ENCODE results near the gene SKIL. TPM values are rescaled to one million over a fixed set of nuclear protein-coding genes. Genes with fewer than 3 reads are reported as not detected.
"Not testable (repeated sequence)": the region's sequence is repeated elsewhere in the genome, so short reads cannot be mapped to it uniquely, and the experiment has no call there.

Gene SKIL
- total RNA-seq, 1 experiment from 2014 or later, result 47.9 TPM

DNA sequence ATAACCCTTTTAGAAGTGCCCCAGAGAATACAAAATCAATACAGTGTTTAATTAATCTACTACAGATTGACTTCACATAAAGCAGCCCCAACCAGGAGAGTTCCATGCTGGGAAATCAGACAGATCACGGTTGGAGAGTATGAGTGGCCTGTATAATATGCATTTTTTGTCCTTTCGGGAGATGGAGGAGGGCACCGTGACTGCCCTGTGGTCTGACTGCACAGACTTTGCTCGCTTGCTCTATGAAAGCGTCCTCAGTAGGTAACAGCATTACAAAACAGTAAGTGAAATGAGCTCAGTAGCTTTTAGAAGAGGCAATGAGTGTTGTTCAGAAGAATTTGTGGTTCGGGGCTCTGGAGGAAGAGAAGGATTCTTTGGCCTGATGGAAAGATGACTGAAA lies 34.2 kb upstream of the SKIL start:
- ChIA-PET POLR2A (ENCODE audit: low non-redundant PET) (no interaction called here), CTCF (no interaction called here)
- intact Hi-C loops (cut with micrococcal nuclease; ENCODE audit: unreplicated experiment), result no loop called here
- no peaks in the 10 kb centered on the region for H3K9me3 ChIP-seq (ENCODE audit: low read depth, low read length, poor library complexity, severe bottlenecking)
- DNase-seq (ENCODE audit: low spot score), result no peak
- H3K36me3 ChIP-seq (ENCODE audit: insufficient read depth, low read length, poor library complexity, severe bottlenecking), result no peaks in the 10 kb centered on the region
- no peaks in the 10 kb centered on the region for H3K27me3 ChIP-seq (replicated peaks; ENCODE audit: insufficient read depth, low read depth, low read length, poor library complexity)
- H3K4me3 ChIP-seq (ENCODE audit: low read depth, low read length, poor library complexity, severe bottlenecking), result no peak overlapping the region
- H3K27ac ChIP-seq (ENCODE audit: low read depth, low read length, poor library complexity, severe bottlenecking), result no peak overlapping the region
- no TSS peak for BruUV-seq (replicated peaks)
- no peaks in the 10 kb centered on the region for H3K4me1 ChIP-seq (ENCODE audit: insufficient read depth, low read length, poor library complexity, severe bottlenecking)
- TF ChIP-seq EZH2 (IDR thresholded peaks at IDR 0.05; ENCODE audit: borderline replicate concordance, low read depth, low read length, poor library complexity, severe bottlenecking), result no peak
- TF ChIP-seq, protein P1, sequence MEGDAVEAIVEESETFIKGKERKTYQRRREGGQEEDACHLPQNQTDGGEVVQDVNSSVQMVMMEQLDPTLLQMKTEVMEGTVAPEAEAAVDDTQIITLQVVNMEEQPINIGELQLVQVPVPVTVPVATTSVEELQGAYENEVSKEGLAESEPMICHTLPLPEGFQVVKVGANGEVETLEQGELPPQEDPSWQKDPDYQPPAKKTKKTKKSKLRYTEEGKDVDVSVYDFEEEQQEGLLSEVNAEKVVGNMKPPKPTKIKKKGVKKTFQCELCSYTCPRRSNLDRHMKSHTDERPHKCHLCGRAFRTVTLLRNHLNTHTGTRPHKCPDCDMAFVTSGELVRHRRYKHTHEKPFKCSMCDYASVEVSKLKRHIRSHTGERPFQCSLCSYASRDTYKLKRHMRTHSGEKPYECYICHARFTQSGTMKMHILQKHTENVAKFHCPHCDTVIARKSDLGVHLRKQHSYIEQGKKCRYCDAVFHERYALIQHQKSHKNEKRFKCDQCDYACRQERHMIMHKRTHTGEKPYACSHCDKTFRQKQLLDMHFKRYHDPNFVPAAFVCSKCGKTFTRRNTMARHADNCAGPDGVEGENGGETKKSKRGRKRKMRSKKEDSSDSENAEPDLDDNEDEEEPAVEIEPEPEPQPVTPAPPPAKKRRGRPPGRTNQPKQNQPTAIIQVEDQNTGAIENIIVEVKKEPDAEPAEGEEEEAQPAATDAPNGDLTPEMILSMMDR (conservative IDR thresholded peaks at IDR 0.05; ENCODE audit: low read depth, low read length), result no peak

DNA sequence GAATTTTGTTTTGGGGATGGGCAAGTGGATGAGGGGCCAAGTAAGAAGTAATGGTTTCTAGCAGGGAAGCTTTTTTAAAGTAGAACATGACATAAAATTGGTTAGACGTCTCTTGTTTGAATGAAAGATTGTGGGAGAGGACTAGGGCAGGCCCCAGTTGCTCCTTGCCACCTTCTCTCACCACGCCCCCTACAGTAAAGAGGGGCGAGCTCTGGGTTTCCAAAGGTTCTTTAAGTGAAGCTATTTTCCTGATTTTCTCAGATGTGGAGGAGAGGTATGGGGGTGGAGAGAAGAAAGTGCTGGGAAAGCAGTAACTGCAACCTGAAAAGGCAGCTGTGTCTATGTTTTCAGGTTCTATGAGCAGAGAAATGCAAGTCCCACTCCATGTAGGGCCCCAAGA lies 32.6 kb upstream of the SKIL start:
- H3K36me3 ChIP-seq (ENCODE audit: insufficient read depth, low read length, poor library complexity, severe bottlenecking), result no peaks in the 10 kb centered on the region
- no peak overlapping the region for H3K27ac ChIP-seq (ENCODE audit: low read depth, low read length, poor library complexity, severe bottlenecking)
- H3K9me3 ChIP-seq (ENCODE audit: low read depth, low read length, poor library complexity, severe bottlenecking), result no peaks in the 10 kb centered on the region
- DNase-seq (ENCODE audit: low spot score), result no peak
- no TSS peak for BruUV-seq (replicated peaks)
- H3K4me3 ChIP-seq (ENCODE audit: low read depth, low read length, poor library complexity, severe bottlenecking), result no peak overlapping the region
- POLR2A ChIA-PET (ENCODE audit: low non-redundant PET), result no interaction called here
- H3K27me3 ChIP-seq (replicated peaks; ENCODE audit: insufficient read depth, low read depth, low read length, poor library complexity), result no peaks in the 10 kb centered on the region
- no peaks in the 10 kb centered on the region for H3K4me1 ChIP-seq (ENCODE audit: insufficient read depth, low read length, poor library complexity, severe bottlenecking)
- CTCF ChIA-PET, result no interaction called here
- TF ChIP-seq, protein P1 (conservative IDR thresholded peaks at IDR 0.05; ENCODE audit: low read depth, low read length), result no peak
- TF ChIP-seq EZH2 (IDR thresholded peaks at IDR 0.05; ENCODE audit: borderline replicate concordance, low read depth, low read length, poor library complexity, severe bottlenecking), result no peak
- intact Hi-C loops (cut with micrococcal nuclease; ENCODE audit: unreplicated experiment), result no loop called here

DNA sequence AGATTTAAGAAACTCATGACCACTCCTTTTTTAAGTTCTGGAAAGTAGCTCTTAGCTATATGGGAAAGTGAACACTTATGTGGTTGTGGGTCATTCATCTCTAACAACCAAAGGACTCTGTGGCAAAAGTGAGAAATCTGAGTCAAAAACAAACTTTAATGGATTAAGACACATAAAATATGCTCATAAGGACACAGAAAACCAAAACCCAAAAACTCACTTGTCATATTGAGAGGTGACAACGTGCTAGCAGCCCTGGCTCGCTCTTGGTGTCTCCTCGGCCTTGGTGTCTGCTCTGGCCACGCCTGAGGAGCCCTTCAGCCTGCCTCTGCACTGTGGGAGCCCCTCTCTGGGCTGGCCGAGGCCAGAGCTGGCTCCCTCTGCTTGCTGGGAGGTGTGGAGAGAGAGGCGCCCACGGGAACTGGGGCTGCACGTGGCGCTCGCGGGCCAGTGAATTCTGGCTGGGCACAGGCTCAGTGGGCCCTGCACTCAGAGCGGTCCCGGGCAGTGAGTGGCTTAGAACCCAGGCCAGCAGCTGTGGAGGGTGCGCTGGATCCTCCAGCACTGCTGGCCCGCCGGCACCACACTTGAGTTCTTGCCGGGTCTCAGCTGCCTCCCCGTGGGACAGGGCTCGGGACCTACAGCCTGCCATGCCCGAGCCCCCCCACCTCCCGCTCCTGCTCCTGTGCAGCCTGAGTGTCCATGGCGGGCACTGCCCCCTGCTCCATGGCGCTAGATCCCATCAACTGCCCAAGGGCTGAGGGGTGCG lies 30.3 kb upstream of the SKIL start:
- Histone ChIP-seq H3K36me3 (ENCODE audit: insufficient read depth, low read length, poor library complexity, severe bottlenecking) (no peaks in the 10 kb centered on the region), H3K27ac (ENCODE audit: low read depth, low read length, poor library complexity, severe bottlenecking) (no peak overlapping the region), H3K9me3 (ENCODE audit: low read depth, low read length, poor library complexity, severe bottlenecking) (no peaks in the 10 kb centered on the region), H3K4me1 (ENCODE audit: insufficient read depth, low read length, poor library complexity, severe bottlenecking) (no peaks in the 10 kb centered on the region), H3K4me3 (ENCODE audit: low read depth, low read length, poor library complexity, severe bottlenecking) (no peak overlapping the region), H3K27me3 (replicated peaks; ENCODE audit: insufficient read depth, low read depth, low read length, poor library complexity) (no peaks in the 10 kb centered on the region)
- no peak for DNase-seq (ENCODE audit: low spot score)
- no TSS peak for BruUV-seq (replicated peaks)
- intact Hi-C loops (cut with micrococcal nuclease; ENCODE audit: unreplicated experiment), result no loop called here
- ChIA-PET POLR2A (ENCODE audit: low non-redundant PET) (no interaction called here), CTCF (no interaction called here)
- no peak for TF ChIP-seq EZH2 (IDR thresholded peaks at IDR 0.05; ENCODE audit: borderline replicate concordance, low read depth, low read length, poor library complexity, severe bottlenecking)
- TF ChIP-seq, protein P1 (conservative IDR thresholded peaks at IDR 0.05; ENCODE audit: low read depth, low read length), result no peak

DNA sequence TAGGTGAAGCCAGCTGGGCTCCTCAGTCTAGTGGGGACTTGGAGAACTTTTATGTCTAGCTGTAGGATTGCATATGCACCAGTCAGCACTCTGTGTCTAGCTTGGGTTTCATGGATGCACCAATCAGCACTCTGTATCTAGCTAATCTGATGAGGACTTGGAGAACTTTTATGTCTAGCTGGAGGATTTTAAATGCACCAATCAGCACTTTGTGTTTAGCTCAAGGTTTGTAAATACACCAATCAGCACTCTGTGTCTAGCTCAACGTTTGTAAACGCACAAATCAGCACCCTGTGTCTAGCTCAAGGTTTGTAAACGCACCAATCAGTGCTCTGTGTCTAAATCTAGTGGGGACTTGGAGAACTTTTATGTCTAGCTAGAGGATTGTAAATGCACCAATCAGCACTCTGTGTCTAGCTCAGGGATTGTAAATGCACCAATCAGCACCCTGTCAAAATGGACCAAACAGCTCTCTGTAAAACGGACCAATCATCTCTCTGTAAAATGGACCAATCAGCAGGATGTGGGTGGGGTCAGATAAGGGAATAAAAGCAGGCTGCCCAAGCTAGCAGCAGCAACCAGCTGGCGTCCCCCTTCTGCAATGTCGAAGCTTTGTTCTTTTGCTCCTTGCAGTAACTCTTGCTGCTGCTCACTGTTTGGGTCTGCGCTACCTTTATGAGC lies 29.5 kb upstream of the SKIL start:
- H3K27me3 ChIP-seq (replicated peaks; ENCODE audit: insufficient read depth, low read depth, low read length, poor library complexity); H3K4me1 ChIP-seq (ENCODE audit: insufficient read depth, low read length, poor library complexity, severe bottlenecking); CTCF ChIA-PET; POLR2A ChIA-PET (ENCODE audit: low non-redundant PET); H3K36me3 ChIP-seq (ENCODE audit: insufficient read depth, low read length, poor library complexity, severe bottlenecking); H3K27ac ChIP-seq (ENCODE audit: low read depth, low read length, poor library complexity, severe bottlenecking); H3K9me3 ChIP-seq (ENCODE audit: low read depth, low read length, poor library complexity, severe bottlenecking); H3K4me3 ChIP-seq (ENCODE audit: low read depth, low read length, poor library complexity, severe bottlenecking); DNase-seq (ENCODE audit: low spot score); intact Hi-C loops (cut with micrococcal nuclease; ENCODE audit: unreplicated experiment); BruUV-seq (replicated peaks): not testable (repeated sequence)
